Measurements from ENCODE around the gene DNAI2.

- TF ChIP-seq POLR2A (IDR thresholded peaks at IDR 0.05): no peak
- TF ChIP-seq CTCF (IDR thresholded peaks at IDR 0.05 in 4 of 5, conservative IDR thresholded peaks at IDR 0.05 in 1 of 5): no peak
Observed at GRCh38 chr17:74268558-74268957, 5.5 kb upstream of the DNAI2 start.
